Stomach (tissue), 4 donors: ENCODE results near the gene MTMR11.

Experiments
- EP300 ChIP-seq: sonication (generic); formaldehyde crosslinking; IDR thresholded peaks from one replicate; pipeline ENCODE4 v1.6.1; 2017; ENCODE audit warnings: antibody characterized with exemption
- POLR2AphosphoS5 ChIP-seq, 3 donors: sonication (generic); formaldehyde crosslinking; IDR thresholded peaks; one replicate each; pipeline ENCODE4 v1.6.1; 2016; ENCODE audit warnings: antibody characterized with exemption in 3 of 3
- TF ChIP-seq, protein P1 (sequence below), 7 experiments: fragments of 450-650 bp in 4 of 7; fragments of 200-600 bp in 3 of 7; sonication (generic) in 3 of 7; IDR thresholded peaks; one replicate each; pipeline ENCODE4 v1.5.1; 2016 to 2019; ENCODE audit warnings: antibody characterized with exemption in 7 of 7, control low read depth in 2 of 7, mild to moderate bottlenecking in 1 of 7

- TF ChIP-seq EP300 (no peak), POLR2AphosphoS5 (IDR thresholded peaks at IDR 0.05) (no peak)
- TF ChIP-seq, protein P1, sequence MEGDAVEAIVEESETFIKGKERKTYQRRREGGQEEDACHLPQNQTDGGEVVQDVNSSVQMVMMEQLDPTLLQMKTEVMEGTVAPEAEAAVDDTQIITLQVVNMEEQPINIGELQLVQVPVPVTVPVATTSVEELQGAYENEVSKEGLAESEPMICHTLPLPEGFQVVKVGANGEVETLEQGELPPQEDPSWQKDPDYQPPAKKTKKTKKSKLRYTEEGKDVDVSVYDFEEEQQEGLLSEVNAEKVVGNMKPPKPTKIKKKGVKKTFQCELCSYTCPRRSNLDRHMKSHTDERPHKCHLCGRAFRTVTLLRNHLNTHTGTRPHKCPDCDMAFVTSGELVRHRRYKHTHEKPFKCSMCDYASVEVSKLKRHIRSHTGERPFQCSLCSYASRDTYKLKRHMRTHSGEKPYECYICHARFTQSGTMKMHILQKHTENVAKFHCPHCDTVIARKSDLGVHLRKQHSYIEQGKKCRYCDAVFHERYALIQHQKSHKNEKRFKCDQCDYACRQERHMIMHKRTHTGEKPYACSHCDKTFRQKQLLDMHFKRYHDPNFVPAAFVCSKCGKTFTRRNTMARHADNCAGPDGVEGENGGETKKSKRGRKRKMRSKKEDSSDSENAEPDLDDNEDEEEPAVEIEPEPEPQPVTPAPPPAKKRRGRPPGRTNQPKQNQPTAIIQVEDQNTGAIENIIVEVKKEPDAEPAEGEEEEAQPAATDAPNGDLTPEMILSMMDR (IDR thresholded peaks at IDR 0.05): no peak
Measured at GRCh38 chr1:149896575-149896974, 40.1 kb downstream of the MTMR11 start.
